Uterus (tissue), 2 donors: ENCODE results near the gene TK2.

Source experiments
- CTCF ChIP-seq, 4 experiments: fragments of 200-600 bp in 2 of 4; fragments of 450-650 bp in 2 of 4; sonication (generic) in 2 of 4; IDR thresholded peaks; one replicate each; pipeline ENCODE4 v1.5.1; 2016 to 2019; ENCODE audit warnings: antibody characterized with exemption in 4 of 4, mild to moderate bottlenecking in 2 of 4, moderate library complexity in 1 of 4
- POLR2A ChIP-seq, 2 donors: fragments of 450-650 bp; IDR thresholded peaks; one replicate each; pipeline ENCODE4 v1.6.1; 2016; ENCODE audit warnings: antibody characterized with exemption in 2 of 2, mild to moderate bottlenecking in 1 of 2, moderate library complexity in 1 of 2

DNA sequence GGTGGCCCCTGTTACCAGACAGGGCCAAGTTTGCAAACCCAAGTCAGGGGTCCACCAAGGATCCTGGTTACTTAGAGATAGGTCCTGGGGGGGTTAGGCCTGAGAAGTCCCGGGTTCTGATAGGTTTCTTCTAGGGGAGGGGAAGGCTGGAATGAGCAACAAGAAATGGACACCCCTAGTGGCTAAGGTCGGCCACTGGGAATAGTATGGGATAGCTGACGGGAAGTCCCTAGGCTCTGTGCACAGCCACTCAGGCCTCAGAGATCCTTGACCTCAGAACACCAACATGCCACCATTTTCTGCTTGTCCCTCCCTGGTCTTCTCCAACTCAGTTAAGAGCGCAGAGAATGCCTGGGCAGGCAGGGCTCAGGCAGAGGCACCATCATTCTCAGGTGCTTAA is 13.4 kb downstream of the TK2 start:
- TF ChIP-seq CTCF (IDR thresholded peaks at IDR 0.05): no peak
- TF ChIP-seq POLR2A (IDR thresholded peaks at IDR 0.05): no peak
